Skeletal muscle tissue (tissue), 4 donors: ENCODE measurements around the gene RHBDD1. TPM values are rescaled to one million over a fixed set of nuclear protein-coding genes. Genes with fewer than 3 reads are reported as not detected.

ENCODE experiments used
- H3K27ac ChIP-seq: one replicate; pipeline ENCODE4 v1.7.0; 2013; ENCODE audit warnings: mild to moderate bottlenecking, low read depth, low read length, inconsistent platforms
- H3K27me3 ChIP-seq, 3 donors: one replicate each; pipeline ENCODE4 v1.7.0; 2013; ENCODE audit warnings: low read length in 3 of 3; ENCODE audit not compliant: control insufficient read depth in 3 of 3, insufficient read depth in 3 of 3
- H3K36me3 ChIP-seq, 3 donors: one replicate each; pipeline ENCODE4 v1.7.0; 2013; ENCODE audit warnings: low read length in 3 of 3; ENCODE audit not compliant: control insufficient read depth in 3 of 3, insufficient read depth in 3 of 3
- H3K4me1 ChIP-seq, 3 donors: one replicate each; pipeline ENCODE4 v1.7.0; 2013; ENCODE audit warnings: low read length in 3 of 3, mild to moderate bottlenecking in 3 of 3; ENCODE audit not compliant: control insufficient read depth in 3 of 3, insufficient read depth in 3 of 3
- H3K4me3 ChIP-seq, 3 donors: one replicate each; pipeline ENCODE4 v1.7.0; 2013; ENCODE audit warnings: low read length in 3 of 3
- H3K9ac ChIP-seq, 3 donors: one replicate each; pipeline ENCODE4 v1.7.0; 2013; ENCODE audit warnings: low read length in 3 of 3, mild to moderate bottlenecking in 3 of 3, moderate library complexity in 2 of 3, low read depth in 1 of 3
- H3K9me3 ChIP-seq, 3 donors: one replicate each; pipeline ENCODE4 v1.7.0; 2013; ENCODE audit warnings: low read length in 3 of 3; ENCODE audit not compliant: control insufficient read depth in 3 of 3
- total RNA-seq: library from RNA; depleted of rRNA; stranded (reverse); fragments of >200 nt; gene quantifications from one replicate; pipeline ENCODE4 v1.2.3, GENCODE V29; 2014
- donor health status: Osteomylitis.

RHBDD1 gene
- total RNA-seq, 1 donor from 2014 or later, result 37.6 TPM

GRCh38 chr2:226799211-226799975 lies 36.5 kb upstream of the RHBDD1 start, which contains the start of gene IRS1:
Gene IRS1 (minus strand): TSS chr2:226799820. CDS start chr2:226798738, 1,082 bp downstream.
- H3K9ac ChIP-seq, result peak within 1 kb of the TSS; percentile 83 to 92 (median 89)
- H3K27ac ChIP-seq, result peak within 1 kb of the TSS; percentile 89
- H3K36me3 ChIP-seq, result peaks cover 7 to 23% (median 21%) of the 10 kb centered on the region in 3 donors
- H3K27me3 ChIP-seq, result peaks cover 0 to 3% (median 0%) of the 10 kb centered on the region in 3 donors
- peak within 1 kb of the TSS; percentile 66 to 82 (median 73) for H3K4me3 ChIP-seq
- no peaks in the 10 kb centered on the region for H3K9me3 ChIP-seq
- H3K4me1 ChIP-seq, result peaks cover 40 to 45% (median 44%) of the 10 kb centered on the region in 3 donors

GRCh38 chr2:226799976-226800940 lies 35.6 kb upstream of the RHBDD1 start:
- H3K27me3 ChIP-seq, result peaks cover 0 to 3% (median 0%) of the 10 kb centered on the region in 3 donors
- peak overlapping the region; percentile 58 to 92 (median 76) for H3K9ac ChIP-seq
- H3K4me1 ChIP-seq, result peaks cover 38 to 43% (median 42%) of the 10 kb centered on the region in 3 donors
- peak overlapping the region; percentile 89 for H3K27ac ChIP-seq
- H3K4me3 ChIP-seq, result peak overlapping the region; percentile 66 to 82 (median 73)
- no peaks in the 10 kb centered on the region for H3K9me3 ChIP-seq
- H3K36me3 ChIP-seq, result peaks cover 7 to 21% (median 21%) of the 10 kb centered on the region in 3 donors

- peak overlapping the region; percentile 89 for H3K27ac ChIP-seq
- H3K9me3 ChIP-seq, result no peaks in the 10 kb centered on the region
- H3K4me1 ChIP-seq, result peaks cover 29 to 34% (median 33%) of the 10 kb centered on the region in 3 donors
- peaks cover 0 to 3% (median 0%) of the 10 kb centered on the region in 3 donors for H3K27me3 ChIP-seq
- H3K36me3 ChIP-seq, result peaks cover 7 to 18% (median 18%) of the 10 kb centered on the region in 3 donors
- peak overlapping the region in 2 of 3 donors; percentile 58 to 92 for H3K9ac ChIP-seq
- H3K4me3 ChIP-seq, result peak overlapping the region; percentile 13 to 57 (median 27)
Measured at GRCh38 chr2:226800941-226801784, 34.7 kb upstream of the RHBDD1 start.

GRCh38 chr2:226802573-226802972 lies 33.3 kb upstream of the RHBDD1 start:
- Histone ChIP-seq H3K9ac (no peak overlapping the region), H3K4me1 (peaks cover 15 to 20% (median 19%) of the 10 kb centered on the region in 3 donors), H3K27ac (no peak overlapping the region), H3K27me3 (peaks cover 0 to 3% (median 0%) of the 10 kb centered on the region in 3 donors), H3K9me3 (no peaks in the 10 kb centered on the region), H3K4me3 (no peak overlapping the region), H3K36me3 (peaks cover 0 to 6% (median 4%) of the 10 kb centered on the region in 3 donors)

- Histone ChIP-seq H3K4me1 (peaks cover 7 to 14% (median 12%) of the 10 kb centered on the region in 3 donors), H3K27ac (no peak overlapping the region), H3K9me3 (no peaks in the 10 kb centered on the region), H3K4me3 (no peak overlapping the region), H3K36me3 (no peaks in the 10 kb centered on the region), H3K9ac (no peak overlapping the region), H3K27me3 (no peaks in the 10 kb centered on the region)
Measured at GRCh38 chr2:226803410-226803809, 32.4 kb upstream of the RHBDD1 start.

GRCh38 chr2:226813148-226813701 lies 22.6 kb upstream of the RHBDD1 start:
- no peak overlapping the region for H3K27ac ChIP-seq
- no peak overlapping the region for H3K4me3 ChIP-seq
- no peaks in the 10 kb centered on the region for H3K9me3 ChIP-seq
- H3K9ac ChIP-seq, result no peak overlapping the region
- H3K4me1 ChIP-seq, result no peaks in the 10 kb centered on the region
- H3K36me3 ChIP-seq, result no peaks in the 10 kb centered on the region
- no peaks in the 10 kb centered on the region for H3K27me3 ChIP-seq

- H3K4me3 ChIP-seq, result no peak overlapping the region
- H3K36me3 ChIP-seq, result no peaks in the 10 kb centered on the region
- H3K9me3 ChIP-seq, result no peaks in the 10 kb centered on the region
- no peak overlapping the region for H3K9ac ChIP-seq
- H3K27me3 ChIP-seq, result no peaks in the 10 kb centered on the region
- no peaks in the 10 kb centered on the region for H3K4me1 ChIP-seq
- H3K27ac ChIP-seq, result no peak overlapping the region
Measured at GRCh38 chr2:226818930-226819329, 16.9 kb upstream of the RHBDD1 start.

- Histone ChIP-seq H3K36me3 (no peaks in the 10 kb centered on the region), H3K4me3 (no peak overlapping the region), H3K9me3 (no peaks in the 10 kb centered on the region), H3K27me3 (no peaks in the 10 kb centered on the region), H3K4me1 (no peaks in the 10 kb centered on the region), H3K9ac (no peak overlapping the region), H3K27ac (no peak overlapping the region)
Measured at GRCh38 chr2:226825056-226825455, 10.8 kb upstream of the RHBDD1 start.

- Histone ChIP-seq H3K9me3 (no peaks in the 10 kb centered on the region), H3K9ac (no peak overlapping the region), H3K27me3 (no peaks in the 10 kb centered on the region), H3K4me1 (peaks cover 0 to 2% (median 0%) of the 10 kb centered on the region in 3 donors), H3K36me3 (no peaks in the 10 kb centered on the region), H3K4me3 (no peak overlapping the region), H3K27ac (no peak overlapping the region)
Measured at GRCh38 chr2:226828191-226828590, 7.7 kb upstream of the RHBDD1 start.
